ENCODE measurements around the gene RABL6.

RABL6 gene

GRCh38 chr9:136885950-136886578, 78.3 kb downstream of the RABL6 start, which contains the start of gene TRAF2:
Gene TRAF2, plus strand, starts transcription at chr9:136886516. Its CDS starts 12,225 bp downstream, at chr9:136898741.
- peak; percentile 99 for DNase-seq

- peak; percentile 84 for DNase-seq
These were observed 79.2 kb downstream of the RABL6 start for GRCh38 chr9:136886610-136887597.

GRCh38 chr9:136888454-136888853, 80.7 kb downstream of the RABL6 start:
- DNase-seq = no peak

- DNase-seq = no peak
These were observed 82.1 kb downstream of the RABL6 start for GRCh38 chr9:136889858-136890257.

- no peak for DNase-seq
These were observed 82.9 kb downstream of the RABL6 start for GRCh38 chr9:136890661-136891060.

Data from activated CD8-positive, alpha-beta memory T cell treated with anti-CD3 and anti-CD28 coated beads for 24 hours (primary cell).